Measurements from ENCODE around the gene MAP4K2. TPM values are rescaled to one million over a fixed set of nuclear protein-coding genes. Genes with fewer than 3 reads are reported as not detected.

The MAP4K2 gene
- polyA plus RNA-seq, 3 donors = 9.9 to 38.0 (median 12.6) TPM

DNA sequence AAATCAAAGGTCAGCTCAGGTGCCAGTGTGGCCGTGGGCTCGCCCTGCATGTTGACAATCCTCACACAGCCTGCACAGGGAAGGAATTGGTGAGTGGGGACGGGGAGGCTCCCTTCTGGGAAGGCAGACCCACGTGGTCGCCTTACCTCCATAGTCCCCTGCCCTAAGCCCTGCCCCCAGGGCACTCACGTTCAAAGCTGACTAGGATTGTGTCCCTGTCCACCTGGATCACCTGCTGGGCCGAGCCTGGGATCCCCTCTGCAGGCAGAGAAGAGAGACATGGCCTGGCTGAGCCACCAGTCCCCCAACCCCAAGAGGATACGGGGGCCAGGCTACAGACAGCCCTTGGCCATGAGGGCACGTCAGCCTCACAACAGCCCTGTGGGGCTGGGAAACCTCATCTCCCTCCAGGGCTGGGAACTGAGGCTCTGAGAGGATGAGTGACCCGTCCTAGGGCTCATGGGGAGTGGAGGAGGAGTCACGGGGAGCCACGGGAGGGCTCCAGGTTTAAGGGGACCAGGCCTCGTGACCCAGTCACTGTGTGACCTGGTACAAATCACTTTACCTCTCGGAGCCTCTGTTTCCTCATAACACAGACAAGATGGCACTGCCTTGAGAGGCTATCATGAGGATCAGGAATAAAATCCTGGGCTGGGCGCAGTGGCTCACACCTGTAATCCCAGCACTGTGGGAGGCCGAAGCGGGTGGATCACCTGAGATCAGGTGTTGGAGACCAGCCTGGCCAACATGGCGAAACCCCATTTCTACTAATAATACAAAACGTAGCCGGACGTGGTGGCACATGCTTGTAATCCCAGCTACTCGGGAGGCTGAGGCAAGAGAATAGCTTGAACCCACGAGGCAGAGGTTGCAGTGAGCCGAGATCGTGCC, 12.6 kb downstream of the MAP4K2 start:
- intact Hi-C loops (cut with micrococcal nuclease) = no loop called here
- Histone ChIP-seq H2AFZ (ENCODE audit: insufficient read depth, low read depth, low read length, poor library complexity, severe bottlenecking) (no peak overlapping the region), H3K79me2 (ENCODE audit: insufficient read depth, low read length) (no peaks in the 10 kb centered on the region), H3K4me1 (ENCODE audit: control insufficient read depth in 1 of 2, insufficient read depth in 2 of 2, low read length in 2 of 2) (no peaks in the 10 kb centered on the region), H3K9me3 (replicated peaks in 1 of 2; ENCODE audit: control insufficient read depth in 1 of 2, insufficient read depth in 1 of 2, low read length in 2 of 2) (no peaks in the 10 kb centered on the region), H3K4me3 (replicated peaks in 1 of 3; ENCODE audit: low read depth in 2 of 3, low read length in 3 of 3) (no peak overlapping the region), H3K27me3 (ENCODE audit: control insufficient read depth in 2 of 2, insufficient read depth in 2 of 2, low read length in 2 of 2) (no peaks in the 10 kb centered on the region), H3K4me2 (replicated peaks; ENCODE audit: extremely low read depth, low read length, poor library complexity, severe bottlenecking) (no peak overlapping the region), H4K20me1 (ENCODE audit: insufficient read depth, low read length) (no peaks in the 10 kb centered on the region), H3K36me3 (replicated peaks in 1 of 2; ENCODE audit: control insufficient read depth in 1 of 2, insufficient read depth in 2 of 2, low read length in 2 of 2) (peaks cover 43 to 48% of the 10 kb centered on the region in 2 donors), H3K9ac (ENCODE audit: insufficient read depth, low read length, poor library complexity, severe bottlenecking) (no peak overlapping the region), H3K27ac (ENCODE audit: low read depth in 1 of 2, low read length in 2 of 2) (no peak overlapping the region)
- Mint-ChIP-seq H3K9me3 (no peaks in the 10 kb centered on the region), H3K36me3 (peaks cover 45 to 54% of the 10 kb centered on the region in 2 donors), H3K4me3 (no peak overlapping the region), H3K4me1 (peaks cover 2% of the 10 kb centered on the region), H3K27me3 (ENCODE audit: low read depth in 3 of 3) (peaks cover 0 to 1% (median 0%) of the 10 kb centered on the region in 3 donors), H3K27ac (peak overlapping the region in 1 of 7 donors; percentile 24)
- WGBS (ENCODE audit: insufficient coverage) = 95% methylated on average over 18 of the region's 25 CpGs
- DNase-seq = no peak
- no peak for TF ChIP-seq CTCF (IDR thresholded peaks at IDR 0.05)

DNA sequence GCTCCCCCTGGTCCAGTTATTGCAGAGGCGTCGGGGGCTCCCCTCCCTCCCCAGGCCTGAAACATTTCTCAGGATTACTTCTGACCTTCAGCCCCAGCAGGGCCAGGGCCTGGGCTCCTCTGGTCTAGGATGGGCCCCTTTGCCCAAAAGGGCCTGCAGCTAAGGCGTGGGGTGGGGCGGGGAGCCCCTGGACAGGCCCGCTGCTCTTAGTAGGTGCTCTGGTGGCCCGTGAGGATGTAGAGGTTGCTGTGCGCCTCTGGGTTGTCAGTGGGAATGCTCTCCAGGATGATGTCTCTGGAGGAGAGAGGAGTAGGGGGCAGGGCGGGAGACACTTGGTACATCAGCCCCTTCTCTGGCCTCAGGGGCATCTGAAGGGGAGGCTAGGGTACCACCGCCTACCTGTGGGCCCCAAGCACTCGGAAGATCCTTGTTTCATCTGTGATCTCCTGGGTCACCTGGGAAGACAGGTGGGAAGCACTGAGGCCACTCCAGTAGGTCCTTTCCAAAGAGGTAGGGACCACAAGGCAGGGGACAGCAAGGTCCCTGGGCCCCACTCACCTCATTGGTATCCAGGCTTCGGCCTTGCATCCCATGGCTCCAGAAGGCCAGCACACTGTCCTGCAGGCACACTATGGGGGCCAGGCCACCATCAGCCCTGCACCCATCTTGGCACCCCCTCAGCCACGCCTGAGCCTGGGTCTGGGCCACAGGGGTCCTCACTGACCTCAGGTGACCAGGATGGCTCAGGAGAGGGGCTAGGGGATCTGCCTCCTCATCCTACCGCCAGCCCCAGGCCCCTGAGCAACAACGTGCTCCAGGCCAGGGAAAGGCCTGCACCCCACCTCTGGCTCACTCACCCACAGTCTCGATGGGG, 13.4 kb downstream of the MAP4K2 start:
- no peaks in the 10 kb centered on the region for H3K79me2 ChIP-seq (ENCODE audit: insufficient read depth, low read length)
- Mint-ChIP-seq H3K27me3 (ENCODE audit: low read depth in 3 of 3) (no peaks in the 10 kb centered on the region), H3K36me3 (peaks cover 41 to 47% of the 10 kb centered on the region in 2 donors), H3K4me3 (no peak overlapping the region), H3K4me1 (peaks cover 2% of the 10 kb centered on the region), H3K9me3 (no peaks in the 10 kb centered on the region), H3K27ac (peak overlapping the region in 1 of 7 donors; percentile 10)
- H3K4me1 ChIP-seq (ENCODE audit: control insufficient read depth in 1 of 2, insufficient read depth in 2 of 2, low read length in 2 of 2) = no peaks in the 10 kb centered on the region
- intact Hi-C loops (cut with micrococcal nuclease) = loop anchor here in 1 of 2 donors (10.0 kb wide), 1 partner anchor 55 kb away; the partner anchor contains the start of gene CDC42BPG
- no peaks in the 10 kb centered on the region for H3K27me3 ChIP-seq (ENCODE audit: control insufficient read depth in 2 of 2, insufficient read depth in 2 of 2, low read length in 2 of 2)
- no peak overlapping the region for H3K4me2 ChIP-seq (replicated peaks; ENCODE audit: extremely low read depth, low read length, poor library complexity, severe bottlenecking)
- DNase-seq = no peak
- H3K4me3 ChIP-seq (replicated peaks in 1 of 3; ENCODE audit: low read depth in 2 of 3, low read length in 3 of 3) = no peak overlapping the region
- H3K36me3 ChIP-seq (replicated peaks in 1 of 2; ENCODE audit: control insufficient read depth in 1 of 2, insufficient read depth in 2 of 2, low read length in 2 of 2) = peaks cover 43 to 47% of the 10 kb centered on the region in 2 donors
- no peaks in the 10 kb centered on the region for H3K9me3 ChIP-seq (replicated peaks in 1 of 2; ENCODE audit: control insufficient read depth in 1 of 2, insufficient read depth in 1 of 2, low read length in 2 of 2)
- TF ChIP-seq CTCF (IDR thresholded peaks at IDR 0.05) = no peak
- no peak overlapping the region for H2AFZ ChIP-seq (ENCODE audit: insufficient read depth, low read depth, low read length, poor library complexity, severe bottlenecking)
- WGBS (ENCODE audit: insufficient coverage) = 95% methylated on average over 15 of the region's 15 CpGs
- no peak overlapping the region for H3K27ac ChIP-seq (ENCODE audit: low read depth in 1 of 2, low read length in 2 of 2)
- no peak overlapping the region for H3K9ac ChIP-seq (ENCODE audit: insufficient read depth, low read length, poor library complexity, severe bottlenecking)
- no peaks in the 10 kb centered on the region for H4K20me1 ChIP-seq (ENCODE audit: insufficient read depth, low read length)

Measured in CD14-positive monocyte (primary cell).